HepG2 (cell line): ENCODE measurements around the gene ELOVL2. TPM values are rescaled to one million over a fixed set of nuclear protein-coding genes. Genes with fewer than 3 reads are reported as not detected.

Source experiments
- ATAD3A ChIP-seq: sonication (generic); formaldehyde crosslinking; IDR thresholded peaks from 2 replicates; pipeline ENCODE4 v1.4.0; 2020; ENCODE audit warnings: missing genetic modification reagents
- ATF7 ChIP-seq, 2 experiments: fragments of 450-650 bp in 1 of 2; sonication (generic) in 1 of 2; formaldehyde crosslinking in 1 of 2; IDR thresholded peaks; 2 replicates each; pipeline versions ENCODE4 v1.4.0 to v1.6.1; 2016 to 2020; ENCODE audit warnings: antibody characterized with exemption in 1 of 2, mild to moderate bottlenecking in 1 of 2, missing genetic modification reagents in 1 of 2
- BCLAF1 ChIP-seq: fragments of 450-650 bp; IDR thresholded peaks from 2 replicates; pipeline ENCODE4 v1.6.1; 2017; ENCODE audit warnings: mild to moderate bottlenecking
- BHLHE40 ChIP-seq: IDR thresholded peaks from 2 replicates; pipeline ENCODE4 v1.6.1; 2011; ENCODE audit warnings: low read length, improper control_type of control experiment
- DNMT3B ChIP-seq: conservative IDR thresholded peaks from 2 replicates; pipeline ENCODE4 v1.6.1; 2016; ENCODE audit warnings: missing biosample characterization, control low read depth
- FOXK1 ChIP-seq: sonication (generic); formaldehyde crosslinking; IDR thresholded peaks from 2 replicates; pipeline ENCODE4 v1.4.0; 2020; ENCODE audit warnings: low read depth, missing genetic modification reagents, borderline replicate concordance
- HMGXB4 ChIP-seq, 2 experiments: sonication (generic) in 1 of 2; formaldehyde crosslinking in 1 of 2; IDR thresholded peaks; 2 replicates each; pipeline versions ENCODE4 v1.4.0 to v1.6.1; 2018 to 2020; ENCODE audit warnings: missing genetic modification reagents in 2 of 2, borderline replicate concordance in 1 of 2, low read depth in 1 of 2, mild to moderate bottlenecking in 1 of 2, missing biosample characterization in 1 of 2
- MED1 ChIP-seq: sonication (generic); formaldehyde crosslinking; IDR thresholded peaks from 2 replicates; pipeline ENCODE4 v1.4.0; 2020; ENCODE audit warnings: missing genetic modification reagents
- PAX8 ChIP-seq: sonication (generic); formaldehyde crosslinking; IDR thresholded peaks from 2 replicates; pipeline ENCODE4 v1.8.0; 2022; ENCODE audit warnings: mild to moderate bottlenecking, missing genetic modification reagents, borderline replicate concordance
- RBM22 ChIP-seq: fragments of 200-400 bp; formaldehyde crosslinking; optimal IDR thresholded peaks from 2 replicates; pipeline ENCODE3; 2017; ENCODE audit warnings: mild to moderate bottlenecking, low read length, moderate library complexity
- RFX5 ChIP-seq: IDR thresholded peaks from 2 replicates; pipeline ENCODE4 v1.6.1; 2011; ENCODE audit warnings: low read depth, low read length, improper control_type of control experiment
- SMAD1 ChIP-seq: sonication (generic); formaldehyde crosslinking; IDR thresholded peaks from 2 replicates; pipeline ENCODE4 v1.4.0; 2020; ENCODE audit warnings: missing genetic modification reagents, low read depth, mild to moderate bottlenecking, borderline replicate concordance
- SMC3 ChIP-seq: IDR thresholded peaks from 2 replicates; pipeline ENCODE4 v1.6.1; 2011; ENCODE audit warnings: low read length, improper control_type of control experiment
- SOX13 ChIP-seq, 3 experiments: fragments of 450-650 bp in 1 of 3; sonication (generic) in 1 of 3; formaldehyde crosslinking in 1 of 3; IDR thresholded peaks in 2 of 3; conservative IDR thresholded peaks in 1 of 3; 2 replicates each; pipeline versions ENCODE4 v1.5.0 to v1.6.1; 2016 to 2020; ENCODE audit warnings: antibody characterized with exemption in 1 of 3, mild to moderate bottlenecking in 1 of 3, missing compliant biosample characterization in 1 of 3, missing genetic modification reagents in 1 of 3, moderate library complexity in 1 of 3
- SRF ChIP-seq: IDR thresholded peaks from 2 replicates; pipeline ENCODE4 v1.6.1; 2011; ENCODE audit warnings: mild to moderate bottlenecking, low read depth, low read length, moderate library complexity
- ZNF484 ChIP-seq: sonication (generic); formaldehyde crosslinking; IDR thresholded peaks from 2 replicates; pipeline ENCODE4 v1.5.1; 2020; ENCODE audit warnings: mild to moderate bottlenecking, low read depth, missing genetic modification reagents, borderline replicate concordance
- ZNF580 ChIP-seq: IDR thresholded peaks from 2 replicates; pipeline ENCODE4 v1.6.1; 2016; ENCODE audit warnings: low read depth, borderline replicate concordance
- ZNF709 ChIP-seq: sonication (generic); formaldehyde crosslinking; IDR thresholded peaks from 2 replicates; pipeline ENCODE4 v1.5.0; 2020; ENCODE audit warnings: mild to moderate bottlenecking, missing genetic modification reagents
- ZNF720 ChIP-seq: sonication (generic); formaldehyde crosslinking; IDR thresholded peaks from 2 replicates; pipeline ENCODE4 v1.4.0; 2020; ENCODE audit warnings: missing genetic modification reagents
- polyA plus RNA-seq, 8 experiments: library from polyadenylated mRNA; depleted of rRNA in 3 of 8; stranded (reverse) in 7 of 8; unstranded in 1 of 8; fragments of >200 nt; fragmentation: Illumina TruSeq in 4 of 8; extraction: Trizol in 4 of 8; gene quantifications; 2 replicates each; pipeline versions ENCODE4 v1.2.1 to v1.2.3, GENCODE V29; 2011 to 2016; ENCODE audit warnings: low read depth in 4 of 8, missing spikeins in 1 of 8, mixed read lengths in 1 of 8; ENCODE audit not compliant: insufficient read depth in 1 of 8
- total RNA-seq, 5 experiments: library from RNA; depleted of rRNA; stranded (reverse); fragments of >200 nt; fragmentation: Illumina TruSeq; extraction: Trizol; gene quantifications; 2 replicates each; pipeline ENCODE4 v1.2.3, GENCODE V29; 2016; ENCODE audit warnings: low read depth in 1 of 5
- TF ChIP-seq, protein P1 (sequence below): IDR thresholded peaks from 2 replicates; pipeline ENCODE4 v1.6.1; 2018; ENCODE audit warnings: missing genetic modification reagents, mild to moderate bottlenecking, missing compliant biosample characterization
- TF ChIP-seq, protein P2 (sequence below): sonication (generic); formaldehyde crosslinking; conservative IDR thresholded peaks from 2 replicates; pipeline ENCODE4 v1.8.0; 2022; ENCODE audit warnings: missing genetic modification reagents

The ELOVL2 gene
- total and polyA plus RNA-seq, 2 of the 13 experiments (the other 11 are each of a cell fraction or from before 2014, with no cell fraction given) = 43.6 to 65.4 TPM

DNA sequence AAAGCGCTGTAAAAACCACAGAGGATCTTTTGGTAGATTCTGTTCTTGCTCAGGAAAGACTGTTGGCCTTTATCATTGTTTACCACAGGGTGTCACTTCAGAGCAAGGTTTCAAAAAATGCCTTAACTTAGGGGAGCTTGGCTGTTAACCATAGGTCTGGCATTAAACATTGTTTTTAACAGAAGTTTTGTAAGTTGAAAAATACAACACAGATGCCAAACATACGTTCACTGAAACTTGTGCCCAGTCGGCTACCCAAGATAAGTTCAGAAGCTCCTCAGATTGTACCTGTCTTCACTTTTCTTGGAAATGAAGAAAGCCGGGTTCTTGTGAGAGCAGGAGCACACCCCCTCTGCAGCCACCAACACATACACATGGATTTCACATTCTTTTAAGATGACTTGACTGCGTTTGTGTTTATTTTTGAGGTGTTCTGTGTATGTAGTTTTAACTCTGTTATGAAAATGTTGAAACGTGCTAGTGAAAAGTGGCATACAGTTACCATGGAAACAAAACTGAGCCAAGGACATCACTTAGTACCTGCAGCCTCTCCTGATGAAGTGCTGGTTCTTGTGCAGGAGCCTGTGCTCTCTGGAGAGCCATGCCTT lies 92.3 kb downstream of the ELOVL2 start (continued):
- TF ChIP-seq BHLHE40 (peak; percentile 80), HMGXB4 (CRISPR knock-in tag; IDR thresholded peaks at IDR 0.05; ENCODE audit: borderline replicate concordance in 1 of 2, low read depth in 1 of 2) (peak in 1 of 2 experiments; percentile 50; a peak in 2 of 4 replicates), PAX8 (CRISPR knock-in tag) (no peak), DNMT3B (CRISPR knock-in tag) (no peak), FOXK1 (CRISPR knock-in tag) (peak; percentile 62; the same call in 1 of the 2 replicates), ZNF484 (CRISPR knock-in tag) (no peak), RFX5 (no peak), BCLAF1 (no peak), SRF (no peak), SMC3 (peak; percentile 95), ZNF580 (CRISPR knock-in tag) (0 out of 2 replicates have a peak, but pooled peaks have one; percentile 20), ZNF709 (CRISPR knock-in tag) (no peak), SMAD1 (no peak), MED1 (CRISPR knock-in tag) (peak; percentile 21; the same call in 1 of the 2 replicates), ZNF720 (CRISPR knock-in tag) (no peak), ATAD3A (CRISPR knock-in tag) (no peak), RBM22 (no peak), SOX13 (IDR thresholded peaks at IDR 0.05) (no peak), SOX13 (CRISPR knock-in tag; conservative IDR thresholded peaks at IDR 0.05 in 1 of 2, IDR thresholded peaks at IDR 0.05 in 1 of 2) (0 out of 4 replicates have a peak, but pooled peaks of 1 of the 2 experiments have one; percentile 11), ATF7 (IDR thresholded peaks at IDR 0.05) (no peak), ATF7 (CRISPR knock-in tag; IDR thresholded peaks at IDR 0.05) (no peak)
- TF ChIP-seq, protein P1, sequence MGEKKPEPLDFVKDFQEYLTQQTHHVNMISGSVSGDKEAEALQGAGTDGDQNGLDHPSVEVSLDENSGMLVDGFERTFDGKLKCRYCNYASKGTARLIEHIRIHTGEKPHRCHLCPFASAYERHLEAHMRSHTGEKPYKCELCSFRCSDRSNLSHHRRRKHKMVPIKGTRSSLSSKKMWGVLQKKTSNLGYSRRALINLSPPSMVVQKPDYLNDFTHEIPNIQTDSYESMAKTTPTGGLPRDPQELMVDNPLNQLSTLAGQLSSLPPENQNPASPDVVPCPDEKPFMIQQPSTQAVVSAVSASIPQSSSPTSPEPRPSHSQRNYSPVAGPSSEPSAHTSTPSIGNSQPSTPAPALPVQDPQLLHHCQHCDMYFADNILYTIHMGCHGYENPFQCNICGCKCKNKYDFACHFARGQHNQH (CRISPR knock-in tag) = 0 out of 2 replicates have a peak, but pooled peaks have one; percentile 19
- TF ChIP-seq, protein P2, sequence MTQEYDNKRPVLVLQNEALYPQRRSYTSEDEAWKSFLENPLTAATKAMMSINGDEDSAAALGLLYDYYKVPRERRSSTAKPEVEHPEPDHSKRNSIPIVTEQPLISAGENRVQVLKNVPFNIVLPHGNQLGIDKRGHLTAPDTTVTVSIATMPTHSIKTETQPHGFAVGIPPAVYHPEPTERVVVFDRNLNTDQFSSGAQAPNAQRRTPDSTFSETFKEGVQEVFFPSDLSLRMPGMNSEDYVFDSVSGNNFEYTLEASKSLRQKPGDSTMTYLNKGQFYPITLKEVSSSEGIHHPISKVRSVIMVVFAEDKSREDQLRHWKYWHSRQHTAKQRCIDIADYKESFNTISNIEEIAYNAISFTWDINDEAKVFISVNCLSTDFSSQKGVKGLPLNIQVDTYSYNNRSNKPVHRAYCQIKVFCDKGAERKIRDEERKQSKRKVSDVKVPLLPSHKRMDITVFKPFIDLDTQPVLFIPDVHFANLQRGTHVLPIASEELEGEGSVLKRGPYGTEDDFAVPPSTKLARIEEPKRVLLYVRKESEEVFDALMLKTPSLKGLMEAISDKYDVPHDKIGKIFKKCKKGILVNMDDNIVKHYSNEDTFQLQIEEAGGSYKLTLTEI (CRISPR knock-in tag) = no peak
